GM19328 (cell line): ENCODE data around the gene SPARCL1.
"Not testable (repeated sequence)": the region's sequence is repeated elsewhere in the genome, so short reads cannot be mapped to it uniquely, and the experiment has no call there.

ENCODE experiments used
- ATAC-seq: cut with Tn5 transposase; IDR thresholded peaks from one replicate; pipeline ENCODE4 v1.9.1; 2021; ENCODE audit warnings: mild to moderate bottlenecking, moderate library complexity; ENCODE audit not compliant: unreplicated experiment

The SPARCL1 gene

DNA sequence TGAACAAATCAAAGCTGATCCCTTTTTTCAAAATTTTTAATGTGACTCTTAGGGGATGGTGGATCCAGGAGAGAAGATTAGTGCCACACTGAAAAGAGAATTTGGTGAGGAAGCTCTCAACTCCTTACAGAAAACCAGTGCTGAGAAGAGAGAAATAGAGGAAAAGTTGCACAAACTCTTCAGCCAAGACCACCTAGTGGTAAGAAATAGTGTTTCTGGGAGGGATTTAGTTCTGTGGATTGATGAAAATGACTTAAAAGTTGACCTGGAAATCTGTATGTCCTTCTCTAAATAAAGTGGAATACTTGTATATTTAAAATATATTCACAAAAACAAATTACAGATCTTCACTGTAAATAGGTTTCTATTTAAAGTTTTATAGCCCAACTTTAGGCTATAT, 77.6 kb downstream of the SPARCL1 start:
- ATAC-seq = no peak

DNA sequence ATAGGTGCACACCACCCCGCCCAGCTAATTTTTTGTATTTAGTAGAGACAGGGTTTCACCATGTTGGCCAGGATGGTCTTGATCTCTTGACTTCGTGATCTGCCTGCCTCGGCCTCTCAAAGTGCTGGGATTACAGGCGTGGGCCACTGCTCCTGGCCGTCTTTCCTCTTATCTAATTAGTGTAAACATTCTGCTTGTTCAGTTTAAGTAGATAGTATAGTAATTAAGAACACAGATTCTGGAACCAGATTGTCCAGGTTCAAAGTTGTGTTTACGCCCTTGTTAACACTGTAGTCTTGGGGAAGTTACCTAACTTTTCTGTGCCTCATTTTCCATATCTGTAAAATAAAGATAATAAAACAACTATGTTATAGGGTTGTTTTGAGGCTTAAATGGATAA, 82.8 kb downstream of the SPARCL1 start:
- ATAC-seq = not testable (repeated sequence)

DNA sequence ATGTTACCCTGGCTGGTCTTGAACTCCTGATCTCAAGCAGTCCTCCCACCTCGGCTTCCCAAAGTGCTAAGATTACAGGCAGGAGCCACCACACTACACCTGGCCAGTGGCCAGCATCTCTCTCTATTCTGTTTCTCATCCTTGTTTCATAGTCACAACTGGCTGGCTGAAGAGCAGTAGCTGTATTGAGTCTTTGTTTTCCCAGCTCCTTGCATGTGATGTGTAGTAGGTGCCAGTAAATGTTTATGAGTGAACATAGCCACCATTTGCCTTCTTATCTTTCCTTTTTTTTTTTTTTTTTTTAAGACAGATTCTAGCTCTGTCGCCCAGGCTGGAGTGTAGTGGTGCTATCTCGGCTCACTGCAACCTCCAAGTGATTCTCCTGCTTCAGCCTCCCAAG, 83.2 kb downstream of the SPARCL1 start:
- ATAC-seq = no peak

DNA sequence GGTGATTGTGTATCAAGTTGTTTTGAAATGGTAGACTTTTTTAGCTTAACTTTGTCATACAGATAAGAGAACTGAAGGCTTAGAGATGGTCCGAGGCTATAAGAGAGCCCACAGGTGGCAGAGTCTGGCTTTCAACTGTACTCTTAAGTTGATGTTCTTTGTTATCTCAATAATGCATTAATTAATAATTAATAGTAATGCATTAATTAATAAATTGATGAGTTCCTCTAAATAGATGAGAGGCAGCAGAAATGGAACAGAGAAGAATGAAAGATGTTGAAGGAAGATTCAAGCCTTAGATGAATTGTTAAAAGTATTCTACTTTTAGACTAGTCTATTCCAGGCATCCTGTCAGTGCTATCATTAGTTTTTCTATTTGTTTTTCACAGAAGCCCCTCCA, 84.4 kb downstream of the SPARCL1 start:
- no peak for ATAC-seq

DNA sequence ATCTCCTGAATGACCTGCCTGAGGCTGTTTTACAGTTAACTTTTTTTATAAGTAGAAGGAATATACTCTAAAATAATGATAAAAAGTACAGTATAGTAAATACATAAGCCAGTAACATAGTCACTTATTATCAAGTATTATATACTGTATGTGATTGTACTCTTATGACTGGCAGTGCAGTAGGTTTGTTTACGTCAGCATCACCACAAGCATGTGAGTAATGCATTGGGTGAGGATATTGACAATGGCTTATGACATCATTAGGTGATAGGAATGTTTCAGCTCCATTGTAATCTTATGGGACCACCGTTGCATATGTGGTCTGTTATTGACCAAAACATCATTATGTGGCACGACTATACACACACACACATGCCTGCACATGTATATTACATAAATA, 86.3 kb downstream of the SPARCL1 start:
- ATAC-seq = no peak

DNA sequence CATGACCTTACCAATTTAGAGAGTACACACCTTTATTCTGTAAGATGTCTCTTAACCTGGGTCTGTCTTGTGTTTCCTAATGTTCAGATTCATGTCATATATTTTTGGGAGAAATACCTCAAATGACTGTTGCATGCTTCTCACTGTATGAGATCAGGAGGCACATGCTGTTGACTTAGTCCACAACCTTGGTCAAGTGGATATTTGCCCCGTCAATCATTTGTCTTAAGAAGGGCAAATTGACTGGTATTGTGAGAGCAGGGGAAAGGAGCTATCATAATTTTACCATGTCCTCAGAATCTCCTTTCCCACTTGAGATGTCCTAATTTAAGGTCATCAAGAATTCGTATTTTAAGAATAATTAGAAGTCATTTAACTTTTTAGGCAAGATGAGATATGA, 95.8 kb downstream of the SPARCL1 start:
- no peak for ATAC-seq

DNA sequence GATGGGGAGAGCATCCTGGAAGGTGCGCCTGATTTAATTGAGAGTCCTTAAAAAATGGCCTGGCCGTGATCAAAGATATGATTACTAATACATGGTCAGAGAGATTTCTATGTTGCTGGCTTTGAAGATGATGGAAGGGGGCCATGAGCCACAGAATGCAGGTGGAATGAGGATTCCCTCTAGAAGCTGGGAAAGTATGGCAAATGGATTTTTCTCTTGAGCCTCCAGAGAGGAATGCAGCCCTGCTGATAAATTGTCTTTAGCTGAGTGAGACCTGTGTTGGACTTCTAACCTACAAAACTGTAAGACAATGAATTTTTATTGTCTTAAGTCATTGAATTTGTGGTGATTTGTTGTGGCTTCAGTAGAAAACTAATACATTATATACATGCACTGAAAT, 99.1 kb downstream of the SPARCL1 start:
- no peak for ATAC-seq

DNA sequence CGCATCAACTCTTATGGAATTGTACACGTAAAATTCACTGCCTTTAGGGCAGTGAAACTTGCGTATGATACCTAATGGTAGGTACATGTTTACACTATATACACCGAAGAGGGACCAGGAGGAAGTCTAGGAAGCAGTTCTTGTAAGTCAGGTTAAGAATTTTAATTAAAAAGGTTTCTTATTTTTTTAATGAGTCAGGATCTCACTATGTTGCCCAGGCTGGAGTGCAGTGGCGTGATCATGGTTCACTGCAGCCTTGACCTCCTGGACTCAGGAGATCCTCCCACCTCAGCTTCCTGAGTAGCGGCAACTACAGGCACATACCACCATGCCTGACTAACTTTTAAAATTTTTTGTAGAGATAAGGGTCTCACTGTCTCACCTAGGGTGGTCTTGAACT, 100.2 kb downstream of the SPARCL1 start:
- ATAC-seq = no peak

DNA sequence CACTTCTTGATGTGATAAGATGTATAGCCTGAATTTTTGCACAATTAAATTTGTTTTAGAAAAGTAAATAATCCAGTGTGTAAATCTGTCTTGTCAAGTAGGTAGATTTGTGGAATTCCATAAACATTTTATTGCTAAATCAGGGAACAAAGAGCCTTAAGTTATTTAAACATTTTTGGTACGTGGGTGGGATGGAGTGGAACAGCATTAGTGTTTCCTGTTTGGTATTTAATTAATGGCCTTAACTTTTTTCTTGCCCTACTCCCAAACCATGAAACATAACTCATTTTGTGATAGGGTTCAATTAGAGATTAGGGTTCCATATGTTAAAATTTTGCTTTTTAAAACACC, 101.7 kb downstream of the SPARCL1 start:
- ATAC-seq = no peak

DNA sequence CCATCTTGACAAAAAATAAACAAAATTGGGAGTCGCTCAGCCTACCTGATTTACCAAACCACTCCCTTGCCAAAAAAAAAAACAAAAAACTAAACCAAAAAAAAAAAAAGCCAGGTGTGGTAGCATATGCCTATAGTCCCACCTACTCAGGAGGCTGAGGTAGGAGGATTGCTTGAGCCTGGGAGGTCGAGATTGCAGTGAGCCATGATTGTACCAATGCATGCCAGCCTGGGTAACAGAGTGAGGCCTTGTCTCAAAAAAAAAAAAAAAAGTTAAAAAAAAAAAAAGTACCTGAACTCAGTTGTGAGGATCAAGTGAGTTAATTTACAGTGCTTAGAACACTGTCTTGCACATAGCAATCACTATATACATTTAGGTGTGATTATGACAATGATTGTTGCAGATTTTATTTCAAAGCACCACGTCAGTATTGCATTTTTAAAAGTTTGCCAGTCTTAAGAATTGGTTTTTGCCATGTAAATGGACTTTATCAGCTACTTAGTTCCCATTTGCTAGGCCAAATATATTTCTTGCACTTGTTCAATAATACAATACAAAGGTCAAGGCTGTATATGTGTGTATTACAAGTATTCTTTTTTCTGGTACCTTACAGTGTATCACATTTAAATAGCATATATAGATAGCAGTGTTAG, 102.2 kb downstream of the SPARCL1 start:
- no peak for ATAC-seq

DNA sequence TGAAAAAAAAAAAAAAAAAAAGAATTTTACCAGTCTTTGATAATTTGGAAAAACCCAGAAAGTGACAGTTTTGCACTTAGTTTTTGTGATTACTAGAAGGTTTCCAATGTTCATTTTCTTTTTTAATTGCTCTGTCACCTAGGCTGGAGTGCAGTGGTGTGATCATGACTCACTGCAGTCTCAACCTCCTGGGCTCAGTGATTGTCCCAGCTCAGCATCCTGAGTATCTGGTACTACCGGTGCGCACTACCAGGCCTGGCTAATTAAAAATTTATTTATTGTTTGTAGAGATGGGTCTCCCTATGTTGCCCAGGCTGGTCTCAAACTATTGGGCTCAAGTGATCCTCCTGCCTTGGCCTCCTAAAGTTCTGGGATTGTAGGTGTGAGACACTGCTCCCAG, 103.5 kb downstream of the SPARCL1 start:
- ATAC-seq = no peak

DNA sequence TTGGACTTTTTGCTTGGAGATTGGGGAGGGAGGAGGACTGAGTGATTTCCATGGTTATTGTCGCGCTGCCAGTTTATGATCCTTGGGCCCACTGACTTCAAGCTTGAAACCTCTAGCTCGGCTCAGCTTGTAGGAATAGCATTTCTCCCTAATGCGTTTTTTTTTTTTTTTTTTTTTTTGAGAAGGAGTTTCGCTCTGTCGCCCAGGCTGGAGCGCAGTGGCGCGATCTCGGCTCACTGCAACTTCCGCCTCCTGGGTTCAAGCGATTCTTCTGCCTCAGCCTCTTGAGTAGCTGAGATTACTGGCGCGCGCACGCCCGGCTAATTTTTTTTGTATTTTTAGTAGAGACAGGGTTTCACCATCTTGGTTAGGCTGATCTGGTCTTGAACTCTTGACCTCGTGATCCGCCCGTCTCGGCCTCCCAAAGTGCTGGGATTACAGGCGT, 105.1 kb downstream of the SPARCL1 start:
- not testable (repeated sequence) for ATAC-seq
